A549 treated with Mapracorat at 1 μM for 4 hours (cell line): ENCODE results near the gene SMIM17. TPM values are rescaled to one million over a fixed set of nuclear protein-coding genes. Genes with fewer than 3 reads are reported as not detected.

ENCODE experiments used
- total RNA-seq: library from RNA; stranded (reverse); fragments of 200-300 nt; extraction: Qiagen RNA extraction; gene quantifications from 5 replicates; pipeline ENCODE4 v1.2.3, GENCODE V29; 2022

The SMIM17 gene
- 0.16 to 0.22 TPM in 2 of 5 replicates, not detected in the others for total RNA-seq

GRCh38 chr19:56642711-56643459 lies at the start of gene SMIM17:
Gene SMIM17, plus strand, starts transcription at chr19:56643159. Its CDS starts 2,509 bp downstream, at chr19:56645668.

GRCh38 chr19:56594783-56595547 lies 48.0 kb upstream of the SMIM17 start, which contains the start of gene ZNF71:
Gene ZNF71, plus strand, starts transcription at chr19:56595302. Its CDS starts 6,257 bp downstream, at chr19:56601559.

DNA sequence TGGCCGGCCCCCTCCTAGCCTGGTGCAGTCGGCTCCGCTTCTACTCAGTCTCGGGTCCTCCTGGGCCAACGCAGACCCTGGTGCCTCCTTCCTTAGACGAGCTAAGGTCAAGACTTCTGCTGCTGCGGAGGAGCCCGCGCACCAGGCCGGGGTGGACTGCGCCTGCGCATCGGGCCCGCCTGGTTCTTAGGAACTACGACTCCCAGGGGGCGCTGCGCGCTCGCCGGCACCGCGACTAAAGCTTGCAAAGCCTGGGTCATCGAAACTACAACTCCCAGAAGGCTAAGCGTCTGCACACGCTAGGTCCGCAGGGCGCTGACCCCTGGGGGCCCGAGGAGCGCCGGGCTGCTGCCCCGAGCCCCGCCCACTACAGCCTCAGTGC lies 28.6 kb downstream of the SMIM17 start, which contains the start of gene ZNF835:
ZNF835 (minus strand) TSS at position 145 of the 382 bp plus-strand sequence. CDS start 6,559 bp downstream, outside the sequence.

Other genes with a start within 250 kb of the SMIM17 start
- gene ZNF582, start 249.6 kb upstream of the SMIM17 start, total RNA-seq = 0.95 to 1.5 TPM (median 1.3 TPM) in 5 replicates
- gene ZNF583, start 238.8 kb upstream of the SMIM17 start, total RNA-seq = 1.6 to 3.5 TPM (median 2.3 TPM) in 5 replicates
- gene ZNF667, start 165.8 kb upstream of the SMIM17 start, total RNA-seq = not detected in 5 replicates
- 0.02 to 0.13 TPM in 2 of 5 replicates, not detected in the others for gene ZNF471, start 135.3 kb upstream of the SMIM17 start, total RNA-seq
- 2.4 to 4.1 TPM (median 3.5 TPM) in 5 replicates for gene ZFP28, start 104.2 kb upstream of the SMIM17 start, total RNA-seq
- gene ZNF470, start 75.7 kb upstream of the SMIM17 start, total RNA-seq = 0.96 to 2.4 TPM (median 1.3 TPM) in 5 replicates
- gene ZNF71, start 47.9 kb upstream of the SMIM17 start, total RNA-seq = 9.8 to 12.9 TPM (median 11.6 TPM) in 5 replicates
- not detected in 5 replicates for gene ZNF835, start 28.6 kb downstream of the SMIM17 start, total RNA-seq
- not detected in 5 replicates for gene PEG3, start 197.6 kb downstream of the SMIM17 start, total RNA-seq
- not detected in 5 replicates for gene ZIM2, start 197.6 kb downstream of the SMIM17 start, total RNA-seq